ENCODE results near the gene B3GLCT. TPM values are rescaled to one million over a fixed set of nuclear protein-coding genes. Genes with fewer than 3 reads are reported as not detected.

B3GLCT gene
- total RNA-seq, 4 donors from 2014 or later = 2.3 to 9.2 (median 7.1) TPM

GRCh38 chr13:31264151-31264550 is 64.4 kb downstream of the B3GLCT start:
- DNase-seq = no peak
- intact Hi-C loops (cut with DNase I) = no loop called here
- peaks cover 0 to 35% (median 0%) of the 10 kb centered on the region in 3 donors for H3K36me3 ChIP-seq

GRCh38 chr13:31267126-31267784 is 67.5 kb downstream of the B3GLCT start:
- TF ChIP-seq POLR2A (IDR thresholded peaks at IDR 0.05) = no peak
- no peak for TF ChIP-seq CTCF (IDR thresholded peaks at IDR 0.05)
- Histone ChIP-seq H3K27me3 (no peaks in the 10 kb centered on the region), H3K9me3 (peaks cover 0 to 13% (median 0%) of the 10 kb centered on the region in 3 donors), H3K4me1 (peaks cover 0 to 11% (median 0%) of the 10 kb centered on the region in 3 donors), H3K4me3 (no peak overlapping the region), H3K27ac (no peak overlapping the region), H3K36me3 (peaks cover 0 to 42% (median 0%) of the 10 kb centered on the region in 3 donors)
- 32 to 47% methylated on average over 2 of the region's 2 CpGs for WGBS, 2 donors
- intact Hi-C loops (cut with DNase I) = no loop called here
- DNase-seq = no peak

More at GRCh38 chr13:31264151-31264550, 64.4 kb downstream of the B3GLCT start:
- H3K27me3 ChIP-seq = no peaks in the 10 kb centered on the region
- H3K4me1 ChIP-seq = peaks cover 0 to 11% (median 0%) of the 10 kb centered on the region in 3 donors
- no peak overlapping the region for H3K4me3 ChIP-seq
- no peaks in the 10 kb centered on the region for H3K9me3 ChIP-seq
- no peak overlapping the region for H3K27ac ChIP-seq
- 90 to 95% methylated on average over 4 of the region's 4 CpGs for WGBS, 2 donors
- no peak for TF ChIP-seq POLR2A (IDR thresholded peaks at IDR 0.05)

GRCh38 chr13:31274390-31274789 is 74.6 kb downstream of the B3GLCT start:
- no peak overlapping the region for H3K4me3 ChIP-seq
- no peak for DNase-seq
- TF ChIP-seq POLR2A (IDR thresholded peaks at IDR 0.05) (no peak), CTCF (IDR thresholded peaks at IDR 0.05) (no peak)
- H3K36me3 ChIP-seq = peaks cover 0 to 45% (median 0%) of the 10 kb centered on the region in 3 donors
- no peak overlapping the region for H3K27ac ChIP-seq
- intact Hi-C loops (cut with DNase I) = no loop called here
- no peaks in the 10 kb centered on the region for H3K4me1 ChIP-seq
- H3K27me3 ChIP-seq = no peaks in the 10 kb centered on the region
- WGBS, 2 donors = 83 to 89% methylated on average over 4 of the region's 4 CpGs
- peaks cover 0 to 13% (median 0%) of the 10 kb centered on the region in 3 donors for H3K9me3 ChIP-seq

- no peaks in the 10 kb centered on the region for H3K27me3 ChIP-seq
- 82 to 87% methylated on average over 5 of the region's 5 CpGs for WGBS, 2 donors
- H3K27ac ChIP-seq = no peak overlapping the region
- peaks cover 0 to 26% (median 0%) of the 10 kb centered on the region in 3 donors for H3K36me3 ChIP-seq
- no peak for TF ChIP-seq CTCF (IDR thresholded peaks at IDR 0.05)
- TF ChIP-seq POLR2A (IDR thresholded peaks at IDR 0.05) = no peak
- no peak overlapping the region for H3K4me3 ChIP-seq
- intact Hi-C loops (cut with DNase I) = no loop called here
- no peak for DNase-seq
- peaks cover 0 to 5% (median 0%) of the 10 kb centered on the region in 3 donors for H3K9me3 ChIP-seq
- no peaks in the 10 kb centered on the region for H3K4me1 ChIP-seq
Measured at GRCh38 chr13:31276421-31276820, 76.6 kb downstream of the B3GLCT start.

GRCh38 chr13:31278869-31279268 is 79.1 kb downstream of the B3GLCT start:
- WGBS, 2 donors = 76 to 88% methylated on average over 1 of the region's 1 CpG

More at GRCh38 chr13:31278869-31279268, 79.1 kb downstream of the B3GLCT start:
- Histone ChIP-seq H3K27me3 (no peaks in the 10 kb centered on the region), H3K4me1 (no peaks in the 10 kb centered on the region), H3K27ac (no peak overlapping the region), H3K9me3 (peaks cover 0 to 5% (median 0%) of the 10 kb centered on the region in 3 donors), H3K4me3 (no peak overlapping the region), H3K36me3 (peaks cover 0 to 26% (median 0%) of the 10 kb centered on the region in 3 donors)
- intact Hi-C loops (cut with DNase I) = no loop called here
- DNase-seq = no peak
- no peak for TF ChIP-seq POLR2A (IDR thresholded peaks at IDR 0.05)
- TF ChIP-seq CTCF (IDR thresholded peaks at IDR 0.05) = no peak

Measured in esophagus squamous epithelium (tissue), 5 donors.